ENCODE measurements around the gene PARD6G.

GRCh38 chr18:80172056-80172455 is 75.3 kb downstream of the PARD6G start:
- TF ChIP-seq CTCF (IDR thresholded peaks at IDR 0.05) (no peak), POLR2A (IDR thresholded peaks at IDR 0.05) (no peak)

All from body of pancreas (tissue), 4 donors.